HEK293 (cell line): ENCODE results near the gene VWA5B1.

Experiments used
- CTCF ChIA-PET: fragments of 350-600 bp; formaldehyde crosslinking; extraction: SDS; loops from one replicate; lab custom pipeline; 2021; ENCODE audit warnings: antibody characterized with exemption; lab: Yijun Ruan, JAX
- POLR2A ChIA-PET: fragments of 300-600 bp; formaldehyde crosslinking; extraction: SDS; loops from one replicate; lab custom pipeline; 2020; ENCODE audit warnings: antibody characterized with exemption, inconsistent platforms; lab: Yijun Ruan, JAX
- H3K27ac ChIP-seq: fragments of 200-500 bp; sonication (Bioruptor generic); 2 replicates; pipeline ENCODE4 v1.5.1; 2014; ENCODE audit warnings: low read depth, low read length, control low read depth, inconsistent platforms; ENCODE audit errors: extremely low read depth
- H3K36me3 ChIP-seq, 2 experiments: fragments of 200-500 bp in 1 of 2; sonication (Bioruptor generic) in 1 of 2; 1 replicate in 1 of 2; 2 replicates in 1 of 2; pipeline ENCODE4 v1.5.1; 2014 to 2017; ENCODE audit warnings: inconsistent platforms in 2 of 2, low read length in 2 of 2; ENCODE audit not compliant: control insufficient read depth in 2 of 2, insufficient read depth in 1 of 2
- H3K4me1 ChIP-seq: fragments of 200-500 bp; sonication (Bioruptor generic); 2 replicates; pipeline ENCODE4 v1.5.1; 2014; ENCODE audit warnings: mild to moderate bottlenecking, low read length, inconsistent platforms; ENCODE audit not compliant: control insufficient read depth, insufficient read depth
- H3K4me3 ChIP-seq: 2 replicates; pipeline ENCODE4 v1.5.1; 2011; ENCODE audit warnings: low read depth, mild to moderate bottlenecking, control low read depth, low read length, moderate library complexity
- H3K9me3 ChIP-seq: fragments of 200-500 bp; sonication (Bioruptor generic); 2 replicates; pipeline ENCODE4 v1.5.1; 2014; ENCODE audit warnings: low read depth, low read length, inconsistent platforms; ENCODE audit not compliant: control insufficient read depth, insufficient read depth
- CTCF ChIP-seq: fragments of 450-650 bp; formaldehyde crosslinking; IDR thresholded peaks from 2 replicates; pipeline ENCODE4 v1.5.1; 2016; ENCODE audit warnings: missing biosample characterization, missing genetic modification characterization
- KLF16 ChIP-seq: fragments of 450-650 bp; formaldehyde crosslinking; IDR thresholded peaks from 2 replicates; pipeline ENCODE4 v1.5.1; 2017; ENCODE audit warnings: missing biosample characterization, missing genetic modification characterization
- OVOL3 ChIP-seq: fragments of 450-650 bp; formaldehyde crosslinking; IDR thresholded peaks from 2 replicates; pipeline ENCODE4 v1.5.1; 2016; ENCODE audit warnings: missing biosample characterization, missing genetic modification characterization
- PATZ1 ChIP-seq: fragments of 450-650 bp; formaldehyde crosslinking; IDR thresholded peaks from 2 replicates; pipeline ENCODE4 v1.5.1; 2016; ENCODE audit warnings: missing biosample characterization, missing genetic modification characterization
- ZBTB48 ChIP-seq: fragments of 450-650 bp; formaldehyde crosslinking; IDR thresholded peaks from 2 replicates; pipeline ENCODE4 v1.5.1; 2016; ENCODE audit warnings: missing biosample characterization, missing genetic modification characterization
- ZFP41 ChIP-seq: fragments of 450-650 bp; formaldehyde crosslinking; IDR thresholded peaks from 2 replicates; pipeline ENCODE4 v1.5.1; 2016; ENCODE audit warnings: missing biosample characterization, missing genetic modification characterization, borderline replicate concordance
- ZFP69B ChIP-seq: fragments of 450-650 bp; formaldehyde crosslinking; IDR thresholded peaks from 2 replicates; pipeline ENCODE4 v1.5.1; 2016; ENCODE audit warnings: missing biosample characterization, missing genetic modification characterization
- ZIC2 ChIP-seq: fragments of 450-650 bp; formaldehyde crosslinking; IDR thresholded peaks from 2 replicates; pipeline ENCODE4 v1.5.1; 2016; ENCODE audit warnings: missing biosample characterization, missing genetic modification characterization
- ZNF239 ChIP-seq: fragments of 450-650 bp; formaldehyde crosslinking; IDR thresholded peaks from 2 replicates; pipeline ENCODE4 v1.5.1; 2016; ENCODE audit warnings: missing biosample characterization, missing genetic modification characterization
- ZNF24 ChIP-seq: fragments of 450-650 bp; formaldehyde crosslinking; IDR thresholded peaks from 2 replicates; pipeline ENCODE4 v1.5.1; 2016; ENCODE audit warnings: missing biosample characterization, missing genetic modification characterization
- ZNF248 ChIP-seq: fragments of 450-650 bp; formaldehyde crosslinking; IDR thresholded peaks from 2 replicates; pipeline ENCODE4 v1.5.1; 2017; ENCODE audit warnings: missing biosample characterization, missing genetic modification characterization
- ZNF335 ChIP-seq: fragments of 450-650 bp; formaldehyde crosslinking; conservative IDR thresholded peaks from 2 replicates; pipeline ENCODE4 v1.5.1; 2016; ENCODE audit warnings: missing biosample characterization, missing genetic modification characterization
- ZNF354C ChIP-seq: fragments of 450-650 bp; formaldehyde crosslinking; IDR thresholded peaks from 2 replicates; pipeline ENCODE4 v1.5.1; 2016; ENCODE audit warnings: missing biosample characterization, missing genetic modification characterization, low read depth, borderline replicate concordance
- ZNF398 ChIP-seq: fragments of 450-650 bp; formaldehyde crosslinking; IDR thresholded peaks from 2 replicates; pipeline ENCODE4 v1.5.1; 2017; ENCODE audit warnings: missing biosample characterization, missing genetic modification characterization
- ZNF449 ChIP-seq: fragments of 450-650 bp; formaldehyde crosslinking; IDR thresholded peaks from 2 replicates; pipeline ENCODE4 v1.5.1; 2017; ENCODE audit warnings: missing biosample characterization, mild to moderate bottlenecking, missing genetic modification characterization, moderate library complexity
- ZNF514 ChIP-seq: fragments of 450-650 bp; formaldehyde crosslinking; IDR thresholded peaks from 2 replicates; pipeline ENCODE4 v1.5.1; 2016; ENCODE audit warnings: missing biosample characterization, missing genetic modification characterization
- ZNF529 ChIP-seq: fragments of 450-650 bp; formaldehyde crosslinking; IDR thresholded peaks from 2 replicates; pipeline ENCODE4 v1.5.1; 2017; ENCODE audit warnings: missing genetic modification characterization, missing biosample characterization; ENCODE audit not compliant: insufficient replicate concordance
- ZNF600 ChIP-seq: fragments of 450-650 bp; formaldehyde crosslinking; IDR thresholded peaks from 2 replicates; pipeline ENCODE4 v1.5.1; 2016; ENCODE audit warnings: missing biosample characterization, missing genetic modification characterization
- ZNF704 ChIP-seq: fragments of 450-650 bp; formaldehyde crosslinking; IDR thresholded peaks from 2 replicates; pipeline ENCODE4 v1.5.1; 2016; ENCODE audit warnings: missing biosample characterization, missing genetic modification characterization
- ZNF76 ChIP-seq: fragments of 450-650 bp; formaldehyde crosslinking; IDR thresholded peaks from 2 replicates; pipeline ENCODE4; 2016; ENCODE audit warnings: low read depth, missing biosample characterization, missing genetic modification characterization, borderline replicate concordance
- ZXDB ChIP-seq: fragments of 450-650 bp; formaldehyde crosslinking; IDR thresholded peaks from 2 replicates; pipeline ENCODE4 v1.5.1; 2016; ENCODE audit warnings: missing biosample characterization, missing genetic modification characterization

Gene VWA5B1

GRCh38 chr1:20367116-20367585 lies 76.5 kb downstream of the VWA5B1 start:
- ChIA-PET POLR2A (no interaction called here), CTCF (interaction anchor here (0.6 to 0.8 kb wide), 4 partner anchors 16 to 433 kb away, joined by 3 to 5 read pairs (median 3); no protein-coding TSS in a partner anchor)
- TF ChIP-seq PATZ1 (tag by site-specific recombination) (peak; percentile 31; the same call in 1 of the 2 replicates), ZBTB48 (tag by site-specific recombination) (peak; percentile 45; the same call in 1 of the 2 replicates), ZXDB (0 out of 2 replicates have a peak, but pooled peaks have one; percentile 18), ZFP69B (tag by site-specific recombination) (no peak), KLF16 (no peak), ZNF600 (tag by site-specific recombination) (0 out of 2 replicates have a peak, but pooled peaks have one; percentile 11), ZFP41 (no peak), ZNF335 (tag by site-specific recombination) (peak; percentile 73), CTCF (tag by site-specific recombination) (peak; percentile 75; the same call in 1 of the 2 replicates), ZNF24 (tag by site-specific recombination) (peak; percentile 73), ZNF514 (tag by site-specific recombination) (no peak), ZIC2 (tag by site-specific recombination) (0 out of 2 replicates have a peak, but pooled peaks have one; percentile 25), ZNF449 (tag by site-specific recombination) (no peak), ZNF76 (peak; percentile 34; the same call in 1 of the 2 replicates), ZNF398 (tag by site-specific recombination) (peak; percentile 55; the same call in 1 of the 2 replicates), ZNF248 (tag by site-specific recombination) (no peak)
- no peak overlapping the region for H3K4me3 ChIP-seq
- no peaks in the 10 kb centered on the region for H3K36me3 ChIP-seq
- no peak overlapping the region; the same call in 1 of the 2 replicates for H3K27ac ChIP-seq
- H3K9me3 ChIP-seq, result no peaks in the 10 kb centered on the region
- H3K4me1 ChIP-seq, result 0 out of 2 replicates have a peak, but pooled peaks cover 6% of the 10 kb centered on the region

GRCh38 chr1:20367626-20368025 lies 77.0 kb downstream of the VWA5B1 start:
- no peak overlapping the region for H3K27ac ChIP-seq
- POLR2A ChIA-PET, result no interaction called here
- no peak for TF ChIP-seq ZNF239
- TF ChIP-seq OVOL3, result no peak
- TF ChIP-seq ZNF354C (tag by site-specific recombination), result no peak
- no peak for TF ChIP-seq ZNF529 (tag by site-specific recombination)
- no peak for TF ChIP-seq ZNF704 (tag by site-specific recombination)
- TF ChIP-seq ZNF24 (tag by site-specific recombination), result no peak
- no peak overlapping the region for H3K4me3 ChIP-seq
- CTCF ChIA-PET, result interaction anchor here (0.6 to 0.8 kb wide), 4 partner anchors 16 to 432 kb away, joined by 3 read pairs; no protein-coding TSS in a partner anchor
- no peaks in the 10 kb centered on the region for H3K36me3 ChIP-seq
- H3K4me1 ChIP-seq, result 0 out of 2 replicates have a peak, but pooled peaks cover 6% of the 10 kb centered on the region
- H3K9me3 ChIP-seq, result no peaks in the 10 kb centered on the region
